ENCODE results near the gene SAMD4B.
"Not testable (repeated sequence)": the region's sequence is repeated elsewhere in the genome, so short reads cannot be mapped to it uniquely, and the experiment has no call there.

Gene SAMD4B

DNA sequence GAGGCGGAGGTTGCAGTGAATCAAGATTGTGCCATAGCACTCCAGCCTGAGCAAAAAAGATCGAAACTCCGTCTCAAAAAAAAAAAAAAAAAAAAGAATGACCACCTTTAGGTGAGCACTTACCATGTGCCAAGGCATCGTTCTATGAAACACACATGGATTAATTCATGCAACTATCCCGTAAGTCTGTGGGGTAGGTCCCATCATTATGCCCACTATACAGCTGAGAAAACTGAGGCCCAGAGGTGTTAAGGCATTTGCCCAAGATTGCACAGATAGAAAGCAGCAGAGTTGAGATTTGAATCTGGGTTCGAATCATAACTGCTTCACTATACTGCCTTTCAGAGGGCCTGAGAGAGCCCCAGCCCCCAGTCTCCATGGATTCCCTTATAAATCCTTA is 8.7 kb upstream of the SAMD4B start:
- in situ Hi-C loops (cut with HindIII; ENCODE audit: low sequenced_read_pairs) = no loop called here
- H3K4me3 ChIP-seq (ENCODE audit: low read depth, low read length) = no peak overlapping the region
- TF ChIP-seq, protein P1, sequence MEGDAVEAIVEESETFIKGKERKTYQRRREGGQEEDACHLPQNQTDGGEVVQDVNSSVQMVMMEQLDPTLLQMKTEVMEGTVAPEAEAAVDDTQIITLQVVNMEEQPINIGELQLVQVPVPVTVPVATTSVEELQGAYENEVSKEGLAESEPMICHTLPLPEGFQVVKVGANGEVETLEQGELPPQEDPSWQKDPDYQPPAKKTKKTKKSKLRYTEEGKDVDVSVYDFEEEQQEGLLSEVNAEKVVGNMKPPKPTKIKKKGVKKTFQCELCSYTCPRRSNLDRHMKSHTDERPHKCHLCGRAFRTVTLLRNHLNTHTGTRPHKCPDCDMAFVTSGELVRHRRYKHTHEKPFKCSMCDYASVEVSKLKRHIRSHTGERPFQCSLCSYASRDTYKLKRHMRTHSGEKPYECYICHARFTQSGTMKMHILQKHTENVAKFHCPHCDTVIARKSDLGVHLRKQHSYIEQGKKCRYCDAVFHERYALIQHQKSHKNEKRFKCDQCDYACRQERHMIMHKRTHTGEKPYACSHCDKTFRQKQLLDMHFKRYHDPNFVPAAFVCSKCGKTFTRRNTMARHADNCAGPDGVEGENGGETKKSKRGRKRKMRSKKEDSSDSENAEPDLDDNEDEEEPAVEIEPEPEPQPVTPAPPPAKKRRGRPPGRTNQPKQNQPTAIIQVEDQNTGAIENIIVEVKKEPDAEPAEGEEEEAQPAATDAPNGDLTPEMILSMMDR (IDR thresholded peaks at IDR 0.05; ENCODE audit: low read depth, low read length) = no peak

DNA sequence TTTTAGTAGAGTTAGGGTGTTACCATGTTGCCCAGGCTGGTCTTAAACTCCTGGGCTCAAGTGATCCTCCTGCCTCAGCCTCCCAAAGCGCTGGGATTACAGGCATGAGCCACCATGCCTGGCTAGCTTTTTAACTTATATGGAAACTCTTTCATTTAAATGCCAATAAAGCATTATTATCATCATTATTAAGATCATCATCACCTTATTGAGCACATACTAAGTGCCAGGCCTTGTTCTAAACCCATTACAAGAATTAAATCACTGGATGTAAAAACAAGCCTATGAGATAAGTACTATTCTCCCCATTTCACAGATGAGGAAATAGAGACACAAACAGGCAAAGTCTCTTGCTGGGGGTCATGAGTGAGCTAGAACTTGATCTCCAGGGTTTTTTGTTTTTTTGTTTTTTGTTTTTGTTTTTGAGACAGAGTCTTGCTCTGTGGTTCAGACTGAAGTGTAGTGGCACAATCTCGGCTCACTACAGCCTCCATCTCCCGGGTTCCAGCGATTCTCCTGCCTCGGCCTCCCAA is 7.7 kb upstream of the SAMD4B start:
- in situ Hi-C loops (cut with HindIII; ENCODE audit: low sequenced_read_pairs) = no loop called here
- no peak for DNase-seq (ENCODE audit: low read depth, low spot score)
- TF ChIP-seq, protein P1 (IDR thresholded peaks at IDR 0.05; ENCODE audit: low read depth, low read length) = no peak
- H3K4me3 ChIP-seq (ENCODE audit: low read depth, low read length) = no peak overlapping the region

More for the DNA sequence above, 8.7 kb upstream of the SAMD4B start:
- no peak for DNase-seq (ENCODE audit: low read depth, low spot score)

DNA sequence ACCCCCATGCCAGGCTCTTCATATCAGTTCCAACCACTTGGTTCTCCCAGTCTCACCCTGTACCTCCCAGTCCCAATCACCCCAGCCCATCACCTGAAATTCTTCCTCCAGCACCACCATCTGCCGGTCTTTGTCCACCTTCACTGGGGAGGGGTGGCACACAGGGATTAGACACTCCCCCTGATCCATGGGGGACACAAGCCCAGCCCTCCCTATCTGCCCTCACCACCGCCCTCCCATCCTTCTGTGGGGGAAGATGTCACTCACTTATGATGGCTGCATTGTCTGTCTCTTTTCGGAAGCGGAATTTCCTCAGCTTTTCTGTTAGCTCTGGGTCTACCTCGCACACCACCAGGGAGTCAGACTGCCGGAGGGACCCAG is 7.1 kb upstream of the SAMD4B start:
- no peak for DNase-seq (ENCODE audit: low read depth, low spot score)
- in situ Hi-C loops (cut with HindIII; ENCODE audit: low sequenced_read_pairs) = no loop called here
- TF ChIP-seq, protein P1 (IDR thresholded peaks at IDR 0.05; ENCODE audit: low read depth, low read length) = no peak
- no peak overlapping the region for H3K4me3 ChIP-seq (ENCODE audit: low read depth, low read length)

DNA sequence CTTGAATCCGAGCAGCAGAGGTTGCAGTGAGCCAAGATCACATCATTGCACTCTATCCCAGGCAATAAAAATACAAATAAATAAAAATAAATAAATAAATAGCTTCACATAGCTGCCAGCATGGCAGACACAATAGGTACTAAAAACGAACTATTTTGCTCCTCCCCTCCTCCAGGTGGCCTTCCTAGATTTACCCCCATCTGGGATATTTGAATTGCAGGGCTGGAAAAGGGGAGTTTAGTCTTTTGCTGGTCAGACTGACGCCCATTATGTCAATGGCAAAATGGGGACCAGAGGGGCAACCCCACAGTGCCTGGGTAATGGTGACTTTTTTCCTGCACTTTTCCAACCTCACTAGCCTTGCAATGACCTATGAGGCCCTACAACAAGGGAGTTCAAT is 5.7 kb upstream of the SAMD4B start:
- DNase-seq (ENCODE audit: low read depth, low spot score) = no peak
- in situ Hi-C loops (cut with HindIII; ENCODE audit: low sequenced_read_pairs) = no loop called here
- TF ChIP-seq, protein P1 (IDR thresholded peaks at IDR 0.05; ENCODE audit: low read depth, low read length) = no peak
- no peak overlapping the region for H3K4me3 ChIP-seq (ENCODE audit: low read depth, low read length)

DNA sequence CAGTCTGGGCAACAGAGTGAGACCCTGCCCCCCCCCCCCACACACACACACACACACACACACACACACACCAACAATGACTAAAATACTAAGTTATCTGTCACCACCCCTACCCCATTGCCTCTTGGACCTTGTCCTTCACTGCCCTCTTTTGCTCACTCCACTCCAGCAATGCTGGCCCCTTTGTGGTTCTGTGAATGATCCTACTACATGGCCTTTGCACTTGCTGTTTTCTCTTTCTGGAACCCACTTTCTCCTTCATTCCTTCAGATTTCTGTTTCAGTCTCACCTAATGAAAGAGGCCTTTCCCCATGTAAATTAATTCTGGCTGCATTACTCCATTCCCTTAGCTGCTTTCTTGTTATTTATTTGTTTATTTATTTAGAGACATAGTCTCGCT is 2.5 kb upstream of the SAMD4B start:
- in situ Hi-C loops (cut with HindIII; ENCODE audit: low sequenced_read_pairs) = no loop called here
- no peak for DNase-seq (ENCODE audit: low read depth, low spot score)
- TF ChIP-seq, protein P1 (IDR thresholded peaks at IDR 0.05; ENCODE audit: low read depth, low read length) = no peak
- no peak overlapping the region for H3K4me3 ChIP-seq (ENCODE audit: low read depth, low read length)

DNA sequence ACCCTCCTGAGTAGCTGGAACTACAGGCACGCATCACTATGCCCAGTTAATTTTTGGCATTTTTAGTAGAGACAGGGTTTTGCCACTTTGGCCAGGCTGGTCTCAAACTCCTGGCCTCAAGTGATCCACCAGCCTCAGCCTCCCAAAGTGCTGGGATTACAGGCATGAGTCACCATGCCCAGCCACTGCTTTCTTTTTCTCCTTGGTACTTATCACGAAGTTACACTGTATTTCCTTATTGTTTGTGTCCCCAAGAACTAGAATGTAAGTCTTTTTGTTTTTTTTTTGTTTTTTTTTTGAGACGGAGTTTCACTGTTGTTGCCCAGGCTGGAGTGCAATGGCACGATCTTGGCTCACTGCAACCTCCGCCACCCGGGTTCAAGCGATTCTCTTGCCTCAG is 2.1 kb upstream of the SAMD4B start:
- DNase-seq (ENCODE audit: low read depth, low spot score); H3K4me3 ChIP-seq (ENCODE audit: low read depth, low read length); in situ Hi-C loops (cut with HindIII; ENCODE audit: low sequenced_read_pairs): not testable (repeated sequence)

DNA sequence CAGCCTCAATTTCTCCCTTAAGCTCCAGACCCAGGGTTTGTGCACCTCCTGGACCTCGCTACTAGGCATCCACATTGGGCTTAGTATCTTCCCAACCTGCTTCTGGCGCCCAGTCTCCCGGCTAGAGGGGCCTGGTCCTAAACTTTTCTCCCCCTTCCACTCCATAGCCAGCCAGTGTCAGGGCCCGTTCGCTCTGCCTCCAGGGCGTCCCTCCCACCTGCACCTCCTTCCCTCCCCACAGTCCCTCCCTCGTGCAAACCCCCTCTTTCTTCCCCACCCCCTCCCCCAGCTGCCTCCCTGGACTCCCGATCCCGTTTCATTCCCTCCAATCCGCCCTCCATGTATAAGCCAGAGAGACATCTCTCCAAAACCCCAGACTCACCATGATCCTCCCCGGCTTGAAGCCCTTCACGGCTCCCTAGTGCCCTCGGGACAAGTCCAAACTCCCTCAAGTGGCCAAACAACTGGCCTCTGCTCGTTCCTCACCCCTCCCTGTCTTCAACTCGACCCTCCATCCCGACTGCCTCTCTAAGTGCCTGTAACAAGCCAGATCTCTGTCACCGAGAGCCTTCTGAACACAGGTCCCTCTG is 997 bp upstream of the SAMD4B start:
- in situ Hi-C loops (cut with HindIII; ENCODE audit: low sequenced_read_pairs) = no loop called here
- H3K4me3 ChIP-seq (ENCODE audit: low read depth, low read length) = peak overlapping the region; percentile 66
- no peak for DNase-seq (ENCODE audit: low read depth, low spot score)
- TF ChIP-seq, protein P1 (IDR thresholded peaks at IDR 0.05; ENCODE audit: low read depth, low read length) = peak; percentile 31

Data from astrocyte of the spinal cord (primary cell).